ENCODE data around the gene PDIA4.

DNA sequence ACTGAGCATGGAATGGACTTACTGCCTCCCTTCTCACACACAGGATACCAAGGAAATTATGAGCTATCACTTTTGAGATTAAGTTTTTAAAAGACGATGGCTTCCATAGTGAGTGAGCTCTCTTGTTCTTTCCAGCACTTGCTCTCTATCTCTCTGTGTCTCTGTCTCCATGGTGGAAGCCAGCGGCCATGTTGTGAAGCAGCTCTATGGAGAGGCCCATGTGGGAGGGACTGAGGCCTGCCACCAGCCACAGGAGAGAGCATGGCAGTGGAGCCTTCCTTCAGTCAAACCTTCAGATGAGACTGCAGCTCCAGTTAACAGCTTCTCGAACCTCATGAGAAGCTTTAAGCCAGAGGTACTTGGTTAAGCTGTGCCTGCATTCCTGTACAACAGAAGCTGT is 20.5 kb upstream of the PDIA4 start:
- TF ChIP-seq POLR2AphosphoS5 (IDR thresholded peaks at IDR 0.05; ENCODE audit: low read depth, low read length): no peak
- TF ChIP-seq REST (IDR thresholded peaks at IDR 0.05; ENCODE audit: insufficient read depth in 1 of 2, low read depth in 2 of 2, low read length in 2 of 2): no peak
- no peak for TF ChIP-seq TAF1 (IDR thresholded peaks at IDR 0.05; ENCODE audit: borderline replicate concordance, insufficient read depth, low read length)
- no peak for TF ChIP-seq SIN3A (IDR thresholded peaks at IDR 0.05; ENCODE audit: borderline replicate concordance, insufficient read depth, low read length)
